BLaER1 treated with 17β-estradiol and CSF1 and Interleukin-3, amounts not matched to agents 10 nM and 100 nM (cell line): ENCODE results near the gene PEX16.
"Not testable (repeated sequence)": the region's sequence is repeated elsewhere in the genome, so short reads cannot be mapped to it uniquely, and the experiment has no call there.

Experiments
- H3K27ac ChIP-seq, 11 experiments: shearing (Covaris generic); formaldehyde crosslinking; 2 replicates each; pipeline ENCODE4 v1.8.1; 2022
- H3K27me3 ChIP-seq, 11 experiments: shearing (Covaris generic); formaldehyde crosslinking; 2 replicates each; pipeline ENCODE4 v1.8.1; 2022
- H3K36me3 ChIP-seq, 11 experiments: shearing (Covaris generic); formaldehyde crosslinking; 2 replicates each; pipeline ENCODE4 v1.8.1; 2022
- H3K4me1 ChIP-seq, 10 experiments: shearing (Covaris generic); formaldehyde crosslinking; 2 replicates each; pipeline ENCODE4 v1.8.1; 2022
- H3K4me2 ChIP-seq, 11 experiments: shearing (Covaris generic); formaldehyde crosslinking; 2 replicates each; pipeline ENCODE4 v1.8.1; 2022
- H3K4me3 ChIP-seq, 10 experiments: shearing (Covaris generic); formaldehyde crosslinking; 2 replicates each; pipeline ENCODE4 v1.8.1; 2022
- H3K9ac ChIP-seq, 11 experiments: shearing (Covaris generic); formaldehyde crosslinking; 2 replicates each; pipeline ENCODE4 v1.8.1; 2022
- H3K9me3 ChIP-seq, 11 experiments: shearing (Covaris generic); formaldehyde crosslinking; replicated peaks in 1 of 11; 2 replicates each; pipeline ENCODE4 v1.8.1; 2022
- H4K20me1 ChIP-seq, 11 experiments: shearing (Covaris generic); formaldehyde crosslinking; 2 replicates each; pipeline ENCODE4 v1.8.1; 2022
- Cebpa-rat ChIP-seq, 11 experiments: shearing (Covaris generic); IDR thresholded peaks; 2 replicates each; pipeline ENCODE4 v1.8.1; 2022

Gene PEX16

GRCh38 chr11:45900916-45901617 is 16.6 kb downstream of the PEX16 start:
- Histone ChIP-seq H3K9ac (no peak overlapping the region), H3K9me3 (no peaks in the 10 kb centered on the region), H3K4me3 (peak overlapping the region in 5 of 10 experiments; percentile 58 to 73 (median 62); a peak in 6 of 20 replicates), H3K36me3 (no peaks in the 10 kb centered on the region), H3K4me1 (peaks cover 15 to 25% (median 18%) of the 10 kb centered on the region in 10 experiments; a peak in 18 of 20 replicates), H3K4me2 (peak overlapping the region in 10 of 11 experiments; percentile 79 to 92 (median 86); a peak in 15 of 22 replicates), H3K27me3 (peaks cover 25 to 55% (median 40%) of the 10 kb centered on the region in 11 experiments), H4K20me1 (peaks cover 0 to 75% (median 16%) of the 10 kb centered on the region in 11 experiments; a peak in 12 of 22 replicates), H3K27ac (no peak overlapping the region)
- TF ChIP-seq Cebpa-rat (IDR thresholded peaks at IDR 0.05): no peak

- not testable (repeated sequence) for H3K27ac ChIP-seq, H3K36me3 ChIP-seq, H3K9me3 ChIP-seq
- H3K27me3 ChIP-seq: peaks cover 25 to 55% (median 40%) of the 10 kb centered on the region in 11 experiments
- peaks cover 0 to 78% (median 16%) of the 10 kb centered on the region in 11 experiments; a peak in 12 of 22 replicates for H4K20me1 ChIP-seq
- peak overlapping the region; percentile 79 to 92 (median 86) for H3K4me2 ChIP-seq
- H3K4me3 ChIP-seq: peak overlapping the region; percentile 49 to 73 (median 62)
- H3K9ac ChIP-seq: peak overlapping the region in 7 of 11 experiments; percentile 67 to 81 (median 78); a peak in 11 of 22 replicates
- peaks cover 14 to 24% (median 18%) of the 10 kb centered on the region in 10 experiments; a peak in 18 of 20 replicates for H3K4me1 ChIP-seq
Measured at GRCh38 chr11:45900175-45900800, 17.4 kb downstream of the PEX16 start.

GRCh38 chr11:45899448-45900174 is 18.1 kb downstream of the PEX16 start:
- TF ChIP-seq Cebpa-rat (IDR thresholded peaks at IDR 0.05): no peak
- Histone ChIP-seq H3K4me3 (peak overlapping the region; percentile 49 to 73 (median 62)), H3K9me3 (no peaks in the 10 kb centered on the region), H3K27me3 (peaks cover 25 to 55% (median 40%) of the 10 kb centered on the region in 11 experiments), H4K20me1 (peaks cover 0 to 79% (median 16%) of the 10 kb centered on the region in 11 experiments; a peak in 13 of 22 replicates), H3K27ac (peak overlapping the region in 9 of 11 experiments; percentile 45 to 77 (median 61); a peak in 15 of 22 replicates), H3K36me3 (no peaks in the 10 kb centered on the region), H3K9ac (peak overlapping the region; percentile 59 to 81 (median 72); a peak in 18 of 22 replicates), H3K4me2 (peak overlapping the region; percentile 79 to 92 (median 86)), H3K4me1 (peaks cover 14 to 24% (median 18%) of the 10 kb centered on the region in 10 experiments; a peak in 18 of 20 replicates)

- H3K4me3 ChIP-seq: peak overlapping the region; percentile 49 to 73 (median 62); a peak in 17 of 20 replicates
- TF ChIP-seq Cebpa-rat (IDR thresholded peaks at IDR 0.05): no peak
- H3K36me3 ChIP-seq: no peaks in the 10 kb centered on the region
- peaks cover 14 to 24% (median 18%) of the 10 kb centered on the region in 10 experiments; a peak in 18 of 20 replicates for H3K4me1 ChIP-seq
- peak overlapping the region in 2 of 11 experiments; percentile 37 to 70; a peak in 2 of 22 replicates for H3K9ac ChIP-seq
- H3K9me3 ChIP-seq: no peaks in the 10 kb centered on the region
- H3K27me3 ChIP-seq: peaks cover 25 to 55% (median 40%) of the 10 kb centered on the region in 11 experiments
- peak overlapping the region; percentile 79 to 92 (median 86) for H3K4me2 ChIP-seq
- H3K27ac ChIP-seq: peak overlapping the region in 1 of 11 experiments; percentile 61; a peak in 2 of 22 replicates
- peaks cover 0 to 78% (median 16%) of the 10 kb centered on the region in 11 experiments; a peak in 13 of 22 replicates for H4K20me1 ChIP-seq
Measured at GRCh38 chr11:45899086-45899447, 18.6 kb downstream of the PEX16 start.

- Histone ChIP-seq H3K4me1 (peaks cover 13 to 18% (median 16%) of the 10 kb centered on the region in 10 experiments; a peak in 18 of 20 replicates), H3K4me3 (no peak overlapping the region), H3K27me3 (peaks cover 25 to 55% (median 40%) of the 10 kb centered on the region in 11 experiments), H3K36me3 (no peaks in the 10 kb centered on the region), H3K9me3 (no peaks in the 10 kb centered on the region), H4K20me1 (peaks cover 0 to 77% (median 16%) of the 10 kb centered on the region in 11 experiments; a peak in 13 of 22 replicates), H3K9ac (no peak overlapping the region), H3K27ac (no peak overlapping the region), H3K4me2 (no peak overlapping the region)
- TF ChIP-seq Cebpa-rat (IDR thresholded peaks at IDR 0.05): no peak
Measured at GRCh38 chr11:45897556-45897955, 20.1 kb downstream of the PEX16 start.

GRCh38 chr11:45896422-45896984 is 21.2 kb downstream of the PEX16 start:
- H3K9me3 ChIP-seq: no peaks in the 10 kb centered on the region
- no peaks in the 10 kb centered on the region for H3K36me3 ChIP-seq
- H3K27me3 ChIP-seq: peaks cover 24 to 50% (median 36%) of the 10 kb centered on the region in 11 experiments
- H3K27ac ChIP-seq: no peak overlapping the region
- H3K4me3 ChIP-seq: no peak overlapping the region
- H3K4me2 ChIP-seq: no peak overlapping the region
- H3K9ac ChIP-seq: no peak overlapping the region
- TF ChIP-seq Cebpa-rat (IDR thresholded peaks at IDR 0.05): no peak
- H3K4me1 ChIP-seq: peaks cover 13 to 18% (median 16%) of the 10 kb centered on the region in 10 experiments; a peak in 18 of 20 replicates
- peaks cover 0 to 70% (median 11%) of the 10 kb centered on the region in 11 experiments; a peak in 13 of 22 replicates for H4K20me1 ChIP-seq

GRCh38 chr11:45895553-45896259 is 22.0 kb downstream of the PEX16 start:
- Histone ChIP-seq H3K36me3 (no peaks in the 10 kb centered on the region), H3K27me3 (peaks cover 16 to 42% (median 28%) of the 10 kb centered on the region in 11 experiments), H3K9me3 (no peaks in the 10 kb centered on the region), H4K20me1 (peaks cover 0 to 62% (median 3%) of the 10 kb centered on the region in 11 experiments; a peak in 13 of 22 replicates), H3K4me2 (no peak overlapping the region), H3K4me1 (peaks cover 12 to 18% (median 14%) of the 10 kb centered on the region in 10 experiments; a peak in 18 of 20 replicates), H3K9ac (no peak overlapping the region), H3K4me3 (no peak overlapping the region), H3K27ac (no peak overlapping the region)
- TF ChIP-seq Cebpa-rat (IDR thresholded peaks at IDR 0.05): no peak
